Endothelial cell of umbilical vein (primary cell): ENCODE data around the gene KHDRBS1. TPM values are rescaled to one million over a fixed set of nuclear protein-coding genes. Genes with fewer than 3 reads are reported as not detected.

ENCODE experiments used
- BruUV-seq: library from RNA; stranded (reverse); fragments of 400-500 nt; replicated peaks from 2 replicates; lab custom pipeline; 2021; lab: Mats Ljungman, UMichigan
- CTCF ChIA-PET: fragments of 300-600, 350-600 bp; sonication (Branson Sonifier 250); formaldehyde crosslinking; loops from one replicate; lab custom pipeline; 2021; ENCODE audit warnings: antibody characterized with exemption, inconsistent platforms; lab: Charles Lee
- POLR2A ChIA-PET: fragments of 300-600, 350-600 bp; sonication (Branson Sonifier 250); formaldehyde crosslinking; loops from one replicate; lab custom pipeline; 2021; ENCODE audit warnings: antibody characterized with exemption, inconsistent platforms; lab: Charles Lee
- DNase-seq: peaks from one replicate; pipeline ENCODE4 v3.0.0-alpha.2; 2011; ENCODE audit warnings: low read depth, low spot score
- FAIRE-seq: peaks from 2 replicates; lab custom pipeline; 2011; peaks lifted over from hg19 to GRCh38; lab: Jason Lieb, UNC
- H2AFZ ChIP-seq: 2 replicates; pipeline ENCODE4 v1.6.0; 2012; ENCODE audit warnings: low read depth, low read length, control low read depth, inconsistent platforms
- H3K27ac ChIP-seq: 2 replicates; pipeline ENCODE4 v1.5.1; 2011; ENCODE audit warnings: low read depth, mild to moderate bottlenecking, control low read depth, low read length, moderate library complexity; ENCODE audit not compliant: insufficient read depth
- H3K27me3 ChIP-seq, 2 experiments: 2 replicates each; pipeline versions ENCODE4 v1.6.0 to v1.6.1; 2011; ENCODE audit warnings: low read length in 2 of 2, mixed read lengths in 1 of 2; ENCODE audit not compliant: control insufficient read depth in 2 of 2, insufficient read depth in 2 of 2
- H3K36me3 ChIP-seq, 2 experiments: 2 replicates in 1 of 2; 3 replicates in 1 of 2; pipeline ENCODE4 v1.5.1; 2011; ENCODE audit warnings: low read length in 2 of 2, mild to moderate bottlenecking in 1 of 2, moderate library complexity in 1 of 2; ENCODE audit not compliant: control insufficient read depth in 2 of 2, insufficient read depth in 2 of 2; ENCODE audit errors: extremely low read depth in 1 of 2
- H3K4me1 ChIP-seq: 3 replicates; pipeline ENCODE4 v1.5.1; 2011; ENCODE audit warnings: mild to moderate bottlenecking, low read length; ENCODE audit not compliant: control insufficient read depth, insufficient read depth; ENCODE audit errors: extremely low read depth
- H3K4me2 ChIP-seq: 2 replicates; pipeline ENCODE4 v1.6.1; 2011; ENCODE audit warnings: low read length, control low read depth, mixed read lengths; ENCODE audit not compliant: insufficient read depth
- H3K4me3 ChIP-seq, 3 experiments: fragments of 200-600 bp in 1 of 3; sonication (generic), shearing (Covaris generic) in 1 of 3; replicated peaks in 1 of 3; 2 replicates each; pipeline ENCODE4 v1.5.1; 2011 to 2016; ENCODE audit warnings: control low read depth in 3 of 3, low read length in 3 of 3, mild to moderate bottlenecking in 2 of 3, inconsistent platforms in 1 of 3, low read depth in 1 of 3, moderate library complexity in 1 of 3; ENCODE audit not compliant: insufficient read depth in 1 of 3
- H3K79me2 ChIP-seq: 2 replicates; pipeline ENCODE4 v1.6.0; 2012; ENCODE audit warnings: low read length, inconsistent platforms; ENCODE audit not compliant: control insufficient read depth, insufficient read depth
- H3K9ac ChIP-seq: replicated peaks from 2 replicates; pipeline ENCODE3; 2011; ENCODE audit warnings: low read length, control low read depth; ENCODE audit not compliant: insufficient read depth; ENCODE audit errors: extremely low read depth
- H3K9me1 ChIP-seq: replicated peaks from 3 replicates; pipeline ENCODE4 v1.6.0; 2011; ENCODE audit warnings: mild to moderate bottlenecking, low read length; ENCODE audit not compliant: control insufficient read depth, insufficient read depth; ENCODE audit errors: extremely low read depth
- H3K9me3 ChIP-seq: replicated peaks from 2 replicates; pipeline ENCODE4 v1.5.1; 2012; ENCODE audit warnings: low read length, inconsistent platforms; ENCODE audit not compliant: control insufficient read depth, insufficient read depth
- H4K20me1 ChIP-seq: replicated peaks from 2 replicates; pipeline ENCODE3; 2011; ENCODE audit warnings: mild to moderate bottlenecking, low read length; ENCODE audit not compliant: control insufficient read depth, insufficient read depth; ENCODE audit errors: extremely low read depth
- CTCF ChIP-seq, 2 donors: IDR thresholded peaks; 1 replicate in 1 of 2; 2 replicates in 1 of 2; pipeline ENCODE4 v1.5.1; 2011; ENCODE audit warnings: low read length in 2 of 2, mild to moderate bottlenecking in 2 of 2, moderate library complexity in 2 of 2, control low read depth in 1 of 2, inconsistent platforms in 1 of 2, low read depth in 1 of 2; ENCODE audit not compliant: insufficient read depth in 1 of 2; ENCODE audit errors: extremely low read depth in 1 of 2
- EZH2 ChIP-seq: IDR thresholded peaks from 2 replicates; pipeline ENCODE4 v1.6.1; 2012; ENCODE audit warnings: borderline replicate concordance, low read depth, mild to moderate bottlenecking, moderate library complexity, low read length, inconsistent platforms; ENCODE audit not compliant: severe bottlenecking
- FOS ChIP-seq: IDR thresholded peaks from 2 replicates; pipeline ENCODE4 v1.6.1; 2011; ENCODE audit warnings: mild to moderate bottlenecking, low read length, moderate library complexity, borderline replicate concordance; ENCODE audit not compliant: insufficient read depth
- GATA2 ChIP-seq: IDR thresholded peaks from 2 replicates; pipeline ENCODE4 v1.7.0; 2011; ENCODE audit warnings: low read depth, mild to moderate bottlenecking, moderate library complexity, mixed read lengths, low read length; ENCODE audit not compliant: insufficient read length, insufficient read depth
- JUN ChIP-seq: IDR thresholded peaks from 2 replicates; pipeline ENCODE4 v1.6.1; 2011; ENCODE audit warnings: borderline replicate concordance, low read depth; ENCODE audit not compliant: insufficient read length, insufficient read depth
- MAX ChIP-seq: IDR thresholded peaks from 2 replicates; pipeline ENCODE4 v1.6.1; 2011; ENCODE audit not compliant: insufficient read depth, insufficient read length
- MYC ChIP-seq: IDR thresholded peaks from one replicate; pipeline ENCODE4 v1.6.1; 2011; ENCODE audit warnings: mild to moderate bottlenecking, low read depth, low read length
- POLR2A ChIP-seq: IDR thresholded peaks from 2 replicates; pipeline ENCODE4 v1.6.1; 2012; ENCODE audit warnings: low read depth, mild to moderate bottlenecking, control low read depth, low read length
- POLR2AphosphoS5 ChIP-seq: IDR thresholded peaks from 2 replicates; pipeline ENCODE4 v1.6.1; 2012; ENCODE audit warnings: low read depth, mild to moderate bottlenecking, control low read depth, low read length, moderate library complexity; ENCODE audit not compliant: insufficient read depth
- dilution Hi-C: fragments of 300-500 bp; cut with MboI; formaldehyde crosslinking; loops from one replicate; pipeline ENCODE4 v1.15.0; 2019; ENCODE audit warnings: low sequenced_read_pairs; ENCODE audit not compliant: extremely low pct_ligation_motif_present
- intact Hi-C: fragments of 100-400 bp; cut with micrococcal nuclease; formaldehyde crosslinking; loops from one replicate; pipeline ENCODE4 v1.10.0; 2022
- polyA plus RNA-seq, 4 experiments: library from polyadenylated mRNA; depleted of rRNA in 3 of 4; stranded (reverse) in 3 of 4; unstranded in 1 of 4; fragments of >200 nt; gene quantifications; 2 replicates each; pipeline versions ENCODE4 v1.2.1 to v1.2.3, GENCODE V29; 2011 to 2012; ENCODE audit warnings: missing spikeins in 1 of 4
- total RNA-seq: library from RNA; stranded (reverse); gene quantifications from 2 replicates; pipeline ENCODE4 v1.2.3, GENCODE V29; 2021

Gene KHDRBS1
- total and polyA plus RNA-seq, 2 donors (not counting 3 experiments of a cell fraction or from before 2014, with no cell fraction given): 43.4 to 194 TPM

DNA sequence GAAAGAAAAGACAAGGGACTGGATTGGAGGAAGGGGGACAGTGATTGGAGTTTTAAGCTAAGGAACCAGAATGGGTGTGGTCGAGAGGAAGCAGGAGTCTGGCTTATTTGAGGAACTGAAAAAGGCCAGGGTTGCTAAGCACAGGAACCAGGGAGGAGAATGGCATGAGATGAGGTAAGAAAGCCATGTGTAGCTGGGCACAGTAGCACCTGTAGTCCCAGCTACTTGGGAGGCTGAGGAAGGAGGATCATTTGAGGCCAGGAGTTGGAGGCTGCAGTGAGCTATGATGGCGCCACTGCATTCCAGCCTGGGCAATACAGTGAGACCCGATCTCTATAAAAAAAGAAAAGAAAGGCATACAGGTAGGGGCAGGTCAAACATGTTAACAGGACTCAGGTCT lies 8.1 kb upstream of the KHDRBS1 start:
- no peak overlapping the region for H3K4me3 ChIP-seq
- FAIRE-seq (no peak), DNase-seq (no peak)
- CTCF ChIA-PET: interaction anchor here (0.7 to 4.4 kb wide), 7 partner anchors 9 to 66 kb away, joined by 3 to 37 read pairs (median 5); no protein-coding TSS in a partner anchor
- no TSS peak for BruUV-seq
- H4K20me1 ChIP-seq: no peaks in the 10 kb centered on the region
- TF ChIP-seq MYC: no peak
- TF ChIP-seq GATA2: no peak
- TF ChIP-seq CTCF (IDR thresholded peaks at IDR 0.05; ENCODE audit: extremely low read depth in 1 of 2, insufficient read depth in 1 of 2, low read depth in 1 of 2, low read length in 2 of 2): no peak
- TF ChIP-seq POLR2AphosphoS5: no peak
- no peak for TF ChIP-seq MAX
- TF ChIP-seq POLR2A: no peak
- no peak for TF ChIP-seq EZH2
- TF ChIP-seq FOS: no peak
- TF ChIP-seq JUN: no peak
- no peaks in the 10 kb centered on the region for H3K27me3 ChIP-seq
- H3K9ac ChIP-seq: no peak overlapping the region
- POLR2A ChIA-PET: no interaction called here
- no peaks in the 10 kb centered on the region for H3K79me2 ChIP-seq
- H3K4me2 ChIP-seq: no peak overlapping the region
- peaks cover 14% of the 10 kb centered on the region for H3K4me1 ChIP-seq
- no peak overlapping the region for H2AFZ ChIP-seq
- no peaks in the 10 kb centered on the region for H3K36me3 ChIP-seq
- dilution Hi-C loops: no loop called here
- intact Hi-C loops: no loop called here
- no peaks in the 10 kb centered on the region for H3K9me1 ChIP-seq
- no peaks in the 10 kb centered on the region for H3K9me3 ChIP-seq
- H3K27ac ChIP-seq: no peak overlapping the region
